Transverse colon (tissue), 4 donors: Measurements from ENCODE around the gene RAPGEF1. TPM values are rescaled to one million over a fixed set of nuclear protein-coding genes. Genes with fewer than 3 reads are reported as not detected.

Source experiments
- DNase-seq: peaks from one replicate; pipeline ENCODE4 v3.0.0-alpha.2; 2019
- H3K27ac ChIP-seq, 4 donors: fragments of 200-600 bp; sonication (generic); 2 replicates each; pipeline ENCODE4 v1.5.1; 2016 to 2018; ENCODE audit warnings: inconsistent platforms in 4 of 4
- H3K27me3 ChIP-seq: fragments of 200-600 bp; sonication (generic); 2 replicates; pipeline ENCODE4 v1.5.1; 2017; ENCODE audit warnings: inconsistent platforms
- H3K36me3 ChIP-seq, 4 donors: fragments of 200-600 bp; sonication (generic); 2 replicates each; pipeline ENCODE4 v1.5.1; 2017 to 2019; ENCODE audit warnings: inconsistent platforms in 4 of 4
- H3K4me1 ChIP-seq, 4 donors: fragments of 200-600 bp; sonication (generic); 2 replicates each; pipeline ENCODE4 v1.5.1; 2017 to 2020; ENCODE audit warnings: inconsistent platforms in 4 of 4
- H3K4me3 ChIP-seq, 4 donors: fragments of 200-600 bp; sonication (generic); 1 replicate in 1 of 4; 2 replicates in 3 of 4; pipeline versions ENCODE4 v1.5.1 to v1.6.1; 2017 to 2019; ENCODE audit warnings: inconsistent platforms in 4 of 4
- H3K9me3 ChIP-seq, 2 donors: fragments of 200-600 bp; sonication (generic); 2 replicates each; pipeline ENCODE4 v1.5.1; 2017 to 2019; ENCODE audit warnings: inconsistent platforms in 2 of 2
- EP300 ChIP-seq: sonication (generic); formaldehyde crosslinking; IDR thresholded peaks from one replicate; pipeline ENCODE4 v1.6.1; 2017; ENCODE audit warnings: antibody characterized with exemption, low read depth
- POLR2A ChIP-seq: fragments of 450-650 bp; IDR thresholded peaks from one replicate; pipeline ENCODE4 v1.6.1; 2016; ENCODE audit warnings: antibody characterized with exemption, mild to moderate bottlenecking, moderate library complexity
- POLR2AphosphoS5 ChIP-seq, 3 donors: sonication (generic); formaldehyde crosslinking; IDR thresholded peaks; one replicate each; pipeline ENCODE4 v1.6.1; 2016; ENCODE audit warnings: antibody characterized with exemption in 3 of 3
- WGBS, 2 donors: methylation state at CpG; one replicate each; pipeline ENCODE4 v1.1.5; 2018; ENCODE audit warnings: low coverage in 1 of 2; 5-methylcytosine and 5-hydroxymethylcytosine counted together
- in situ Hi-C, 4 donors: fragments of 200-750 bp; cut with MboI; loops; one replicate each; pipeline versions ENCODE4 v1.15.0 to v1.15.1; 2017; ENCODE audit warnings: low sequenced_read_pairs in 3 of 4, low pct_ligation_motif_present in 1 of 4, low pct_unique_long_range_greater_than_20kb in 1 of 4
- intact Hi-C: fragments of 100-400 bp; cut with DNase I; formaldehyde crosslinking; loops from one replicate; pipeline ENCODE4 v1.15.1; 2023; ENCODE audit warnings: low total_unique reads
- total RNA-seq, 4 donors: library from RNA; depleted of rRNA; stranded (reverse); fragments of >200 nt; gene quantifications; one replicate each; pipeline ENCODE4 v1.1.0, GENCODE V29; 2016
- TF ChIP-seq, protein P1 (sequence below), 5 experiments: fragments of 200-600 bp in 3 of 5; fragments of 450-650 bp in 2 of 5; sonication (generic) in 3 of 5; IDR thresholded peaks; 1 replicate in 2 of 5; 2 replicates in 3 of 5; pipeline ENCODE4 v1.5.1; 2016 to 2017; ENCODE audit warnings: antibody characterized with exemption in 5 of 5, inconsistent platforms in 3 of 5, mild to moderate bottlenecking in 2 of 5, moderate library complexity in 1 of 5

Gene RAPGEF1
- total RNA-seq, 4 donors from 2014 or later = 49.8 to 86.0 (median 55.1) TPM

DNA sequence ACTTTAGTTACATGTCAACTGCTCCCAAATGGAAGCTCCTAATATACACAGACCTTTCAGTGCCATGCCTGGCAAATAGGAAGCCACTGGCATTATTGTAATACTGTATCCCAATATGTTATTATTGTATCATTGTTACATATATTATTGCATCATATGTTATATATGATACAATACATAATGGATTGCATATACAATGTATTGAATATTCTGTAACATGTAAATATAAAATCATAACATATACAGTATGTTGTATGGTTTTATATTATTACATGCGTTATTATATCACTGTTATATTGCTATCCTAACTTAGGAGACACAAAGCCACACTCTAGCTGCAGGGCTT is 38.5 kb downstream of the RAPGEF1 start:
- H3K9me3 ChIP-seq = no peaks in the 10 kb centered on the region
- in situ Hi-C loops (no loop called here), intact Hi-C loops (no loop called here)
- no peaks in the 10 kb centered on the region for H3K27me3 ChIP-seq
- peaks cover 24 to 65% (median 36%) of the 10 kb centered on the region in 4 donors for H3K4me1 ChIP-seq
- H3K4me3 ChIP-seq = no peak overlapping the region
- DNase-seq = no peak
- 83 to 97% methylated on average over 1 of the region's 1 CpG for WGBS, 2 donors
- H3K36me3 ChIP-seq = no peaks in the 10 kb centered on the region
- H3K27ac ChIP-seq = no peak overlapping the region
- TF ChIP-seq POLR2A = no peak
- TF ChIP-seq, protein P1, sequence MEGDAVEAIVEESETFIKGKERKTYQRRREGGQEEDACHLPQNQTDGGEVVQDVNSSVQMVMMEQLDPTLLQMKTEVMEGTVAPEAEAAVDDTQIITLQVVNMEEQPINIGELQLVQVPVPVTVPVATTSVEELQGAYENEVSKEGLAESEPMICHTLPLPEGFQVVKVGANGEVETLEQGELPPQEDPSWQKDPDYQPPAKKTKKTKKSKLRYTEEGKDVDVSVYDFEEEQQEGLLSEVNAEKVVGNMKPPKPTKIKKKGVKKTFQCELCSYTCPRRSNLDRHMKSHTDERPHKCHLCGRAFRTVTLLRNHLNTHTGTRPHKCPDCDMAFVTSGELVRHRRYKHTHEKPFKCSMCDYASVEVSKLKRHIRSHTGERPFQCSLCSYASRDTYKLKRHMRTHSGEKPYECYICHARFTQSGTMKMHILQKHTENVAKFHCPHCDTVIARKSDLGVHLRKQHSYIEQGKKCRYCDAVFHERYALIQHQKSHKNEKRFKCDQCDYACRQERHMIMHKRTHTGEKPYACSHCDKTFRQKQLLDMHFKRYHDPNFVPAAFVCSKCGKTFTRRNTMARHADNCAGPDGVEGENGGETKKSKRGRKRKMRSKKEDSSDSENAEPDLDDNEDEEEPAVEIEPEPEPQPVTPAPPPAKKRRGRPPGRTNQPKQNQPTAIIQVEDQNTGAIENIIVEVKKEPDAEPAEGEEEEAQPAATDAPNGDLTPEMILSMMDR (IDR thresholded peaks at IDR 0.05) = no peak
- TF ChIP-seq EP300 = no peak
- TF ChIP-seq POLR2AphosphoS5 (IDR thresholded peaks at IDR 0.05) = no peak

DNA sequence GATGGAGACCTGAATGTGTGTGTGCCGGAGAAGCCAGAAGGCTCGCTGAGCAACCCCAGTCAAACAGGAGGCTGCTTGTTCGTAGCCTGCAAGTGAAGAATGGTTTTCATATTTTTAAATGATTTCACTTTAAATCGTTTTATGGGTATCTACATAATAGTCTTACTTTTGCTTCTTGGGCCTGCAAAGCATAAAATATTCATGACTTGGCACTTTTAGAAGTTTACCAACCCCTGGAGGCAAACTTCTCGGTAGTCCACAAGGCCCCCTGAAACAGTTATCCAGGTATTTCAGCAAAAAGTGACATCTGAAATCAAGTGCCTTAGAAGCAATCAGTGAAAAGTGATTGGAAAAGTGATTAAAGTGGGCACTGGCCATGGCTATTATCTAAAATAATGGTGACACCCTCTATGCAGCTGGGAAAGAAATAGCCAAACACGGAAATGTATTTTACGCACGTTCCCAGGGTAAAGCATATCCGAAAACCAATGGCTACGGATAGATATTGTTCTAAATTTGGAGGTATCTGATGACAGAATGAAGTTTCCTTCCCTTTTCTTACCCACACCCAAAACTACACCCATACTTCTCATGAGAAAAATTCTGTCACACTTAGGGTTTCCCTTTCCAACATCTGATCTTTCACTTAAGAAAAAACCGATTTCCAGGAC is 39.0 kb downstream of the RAPGEF1 start:
- intact Hi-C loops (no loop called here), in situ Hi-C loops (no loop called here)
- TF ChIP-seq EP300 = no peak
- TF ChIP-seq, protein P1 (IDR thresholded peaks at IDR 0.05) = no peak
- TF ChIP-seq POLR2A = no peak
- no peak for TF ChIP-seq POLR2AphosphoS5 (IDR thresholded peaks at IDR 0.05)
- no peaks in the 10 kb centered on the region for H3K27me3 ChIP-seq
- peaks cover 23 to 59% (median 32%) of the 10 kb centered on the region in 4 donors for H3K4me1 ChIP-seq
- WGBS, 2 donors = 84 to 90% methylated on average over 10 to 11 of the region's 11 CpGs
- no peaks in the 10 kb centered on the region for H3K36me3 ChIP-seq
- DNase-seq = no peak
- H3K9me3 ChIP-seq = no peaks in the 10 kb centered on the region
- no peak overlapping the region for H3K4me3 ChIP-seq
- no peak overlapping the region for H3K27ac ChIP-seq

DNA sequence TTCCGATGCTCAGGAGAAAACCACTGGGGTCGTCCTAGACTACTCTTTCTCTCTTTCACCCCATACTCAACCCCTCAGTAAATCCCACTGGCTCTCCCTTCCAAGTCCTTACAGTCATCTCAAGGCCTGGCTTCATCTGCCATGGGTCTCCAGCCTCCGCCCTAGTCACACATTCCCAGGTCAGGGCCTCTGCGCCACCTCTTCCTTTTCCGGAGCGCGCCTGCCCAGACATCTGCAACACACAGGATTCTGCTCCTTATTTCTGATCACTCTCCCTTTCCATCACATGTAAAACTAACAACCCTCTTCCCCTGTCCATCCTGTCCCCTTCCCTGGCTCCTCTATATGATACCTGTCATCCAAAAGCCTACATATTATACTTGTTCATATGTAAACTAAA is 39.8 kb downstream of the RAPGEF1 start:
- peaks cover 15 to 51% (median 27%) of the 10 kb centered on the region in 4 donors for H3K4me1 ChIP-seq
- TF ChIP-seq POLR2AphosphoS5 (IDR thresholded peaks at IDR 0.05) (no peak), POLR2A (no peak), EP300 (no peak)
- TF ChIP-seq, protein P1 (IDR thresholded peaks at IDR 0.05) = no peak
- in situ Hi-C loops = no loop called here
- H3K4me3 ChIP-seq = no peak overlapping the region
- 89 to 90% methylated on average over 7 of the region's 7 CpGs for WGBS, 2 donors
- no peak for DNase-seq
- no peaks in the 10 kb centered on the region for H3K36me3 ChIP-seq
- H3K27me3 ChIP-seq = no peaks in the 10 kb centered on the region
- H3K9me3 ChIP-seq = no peaks in the 10 kb centered on the region
- no peak overlapping the region for H3K27ac ChIP-seq
- intact Hi-C loops = no loop called here

DNA sequence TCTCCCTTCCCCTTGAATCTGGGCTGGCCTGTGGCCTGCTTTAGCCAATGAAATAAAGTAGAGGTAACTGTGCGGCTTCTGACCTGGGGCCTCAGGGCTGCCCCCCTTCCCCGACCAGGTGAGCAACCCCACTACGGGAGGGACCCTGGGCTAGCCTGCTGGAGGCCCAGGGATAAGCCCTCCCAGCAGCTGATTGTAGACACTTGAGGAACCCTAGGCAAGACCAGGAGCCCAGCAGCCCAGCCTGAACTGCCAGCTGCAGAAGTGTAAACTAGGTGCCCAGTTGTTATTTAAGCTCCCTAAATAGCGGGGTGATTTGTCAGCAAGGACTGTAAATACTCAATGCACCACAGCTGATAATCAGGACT is 41.3 kb downstream of the RAPGEF1 start:
- peaks cover 4 to 36% (median 18%) of the 10 kb centered on the region in 4 donors for H3K4me1 ChIP-seq
- 95% methylated on average over 4 of the region's 4 CpGs; no CpG with 5 or more reads in 1 of the 2 donors for WGBS, 2 donors

More for the DNA sequence above, 41.3 kb downstream of the RAPGEF1 start:
- TF ChIP-seq POLR2A = no peak
- TF ChIP-seq EP300 = no peak
- in situ Hi-C loops (no loop called here), intact Hi-C loops (no loop called here)
- Histone ChIP-seq H3K27me3 (no peaks in the 10 kb centered on the region), H3K4me3 (no peak overlapping the region), H3K27ac (peak overlapping the region in 3 of 4 donors; percentile 16 to 46 (median 39)), H3K9me3 (no peaks in the 10 kb centered on the region), H3K36me3 (no peaks in the 10 kb centered on the region)
- DNase-seq = no peak
